Measurements from ENCODE around the gene ALAD. TPM values are rescaled to one million over a fixed set of nuclear protein-coding genes. Genes with fewer than 3 reads are reported as not detected.

ALAD gene
- total and polyA plus RNA-seq, 9 of the 15 experiments (the other 6 are each of a cell fraction or from before 2014, with no cell fraction given), result 1.3 to 12.7 (median 6.8) TPM

DNA sequence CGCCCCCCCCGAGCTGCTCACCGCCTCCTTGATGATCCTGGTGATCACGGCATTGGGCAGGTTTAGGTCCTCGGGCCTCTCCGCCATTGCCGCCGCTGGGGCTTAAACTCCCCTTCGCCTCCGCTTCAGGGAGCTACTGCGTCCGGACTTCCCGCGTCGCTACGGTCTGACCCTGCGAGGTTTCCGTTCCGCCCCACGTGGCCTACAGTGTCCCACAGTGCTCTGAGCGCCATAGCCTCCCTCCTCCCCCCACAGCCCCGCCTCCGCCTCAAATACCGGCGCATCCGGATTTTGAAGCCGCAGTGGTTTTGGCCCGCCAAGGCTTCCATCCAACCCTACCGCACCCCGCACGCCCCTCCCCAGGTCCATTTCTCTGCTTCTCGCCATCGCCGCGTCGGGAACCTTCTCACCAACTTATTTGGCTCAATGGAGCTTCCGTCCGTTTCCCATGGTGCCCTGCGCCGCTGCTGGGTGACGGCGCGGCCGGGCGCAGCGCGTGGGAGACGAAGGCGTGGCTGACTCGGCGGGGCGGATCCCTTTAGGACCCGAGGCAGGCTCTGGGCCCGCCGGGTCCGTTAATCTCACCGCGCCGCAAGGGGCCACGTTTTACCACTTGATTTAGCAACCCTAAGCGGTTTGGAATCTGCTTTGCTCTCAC is 9.3 kb upstream of the ALAD start, which contains the start of the genes C9orf43 and POLE3 (continued):
- no peak for TF ChIP-seq ADNP (tag; IDR thresholded peaks at IDR 0.05)
- peak; percentile 38; the same call in 1 of the 2 replicates for TF ChIP-seq KLF6 (CRISPR knock-in tag; IDR thresholded peaks at IDR 0.05; ENCODE audit: borderline replicate concordance)
- TF ChIP-seq, protein P1, sequence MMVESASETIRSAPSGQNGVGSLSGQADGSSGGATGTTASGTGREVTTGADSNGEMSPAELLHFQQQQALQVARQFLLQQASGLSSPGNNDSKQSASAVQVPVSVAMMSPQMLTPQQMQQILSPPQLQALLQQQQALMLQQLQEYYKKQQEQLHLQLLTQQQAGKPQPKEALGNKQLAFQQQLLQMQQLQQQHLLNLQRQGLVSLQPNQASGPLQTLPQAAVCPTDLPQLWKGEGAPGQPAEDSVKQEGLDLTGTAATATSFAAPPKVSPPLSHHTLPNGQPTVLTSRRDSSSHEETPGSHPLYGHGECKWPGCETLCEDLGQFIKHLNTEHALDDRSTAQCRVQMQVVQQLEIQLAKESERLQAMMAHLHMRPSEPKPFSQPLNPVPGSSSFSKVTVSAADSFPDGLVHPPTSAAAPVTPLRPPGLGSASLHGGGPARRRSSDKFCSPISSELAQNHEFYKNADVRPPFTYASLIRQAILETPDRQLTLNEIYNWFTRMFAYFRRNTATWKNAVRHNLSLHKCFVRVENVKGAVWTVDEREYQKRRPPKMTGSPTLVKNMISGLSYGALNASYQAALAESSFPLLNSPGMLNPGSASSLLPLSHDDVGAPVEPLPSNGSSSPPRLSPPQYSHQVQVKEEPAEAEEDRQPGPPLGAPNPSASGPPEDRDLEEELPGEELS (CRISPR knock-in tag; IDR thresholded peaks at IDR 0.05; ENCODE audit: borderline replicate concordance), result no peak
- no peak for TF ChIP-seq XRCC3 (IDR thresholded peaks at IDR 0.05)
- 0 out of 2 replicates have a peak, but pooled peaks have one; percentile 18 for TF ChIP-seq ATF1 (CRISPR knock-in tag; IDR thresholded peaks at IDR 0.05)
- peak; percentile 92 for TF ChIP-seq ATF1 (tag; IDR thresholded peaks at IDR 0.05)
- TF ChIP-seq FOSL1 (tag; conservative IDR thresholded peaks at IDR 0.05), result peak; percentile 56; the same call in 1 of the 2 replicates
- peak in 1 of 2 experiments; percentile 93; a peak in 1 of 4 replicates for TF ChIP-seq MCM7 (IDR thresholded peaks at IDR 0.05)
- no peak for TF ChIP-seq CBX8 (IDR thresholded peaks at IDR 0.05; ENCODE audit: borderline replicate concordance, extremely low read depth, low read depth, low read length, poor library complexity, severe bottlenecking)
- no peak for TF ChIP-seq KAT7 (CRISPR knock-in tag; IDR thresholded peaks at IDR 0.05; ENCODE audit: borderline replicate concordance)
- TF ChIP-seq, protein P2, sequence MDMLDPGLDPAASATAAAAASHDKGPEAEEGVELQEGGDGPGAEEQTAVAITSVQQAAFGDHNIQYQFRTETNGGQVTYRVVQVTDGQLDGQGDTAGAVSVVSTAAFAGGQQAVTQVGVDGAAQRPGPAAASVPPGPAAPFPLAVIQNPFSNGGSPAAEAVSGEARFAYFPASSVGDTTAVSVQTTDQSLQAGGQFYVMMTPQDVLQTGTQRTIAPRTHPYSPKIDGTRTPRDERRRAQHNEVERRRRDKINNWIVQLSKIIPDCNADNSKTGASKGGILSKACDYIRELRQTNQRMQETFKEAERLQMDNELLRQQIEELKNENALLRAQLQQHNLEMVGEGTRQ (CRISPR knock-in tag; IDR thresholded peaks at IDR 0.05), result peak; percentile 95
- TF ChIP-seq KDM4B (IDR thresholded peaks at IDR 0.05; ENCODE audit: borderline replicate concordance in 2 of 2, low read depth in 1 of 2), result peak in 1 of 2 experiments; percentile 84; a peak in 1 of 4 replicates
- peak; percentile 47; the same call in 1 of the 2 replicates for TF ChIP-seq NCOR1 (IDR thresholded peaks at IDR 0.05)
- TF ChIP-seq ZNF41 (CRISPR knock-in tag; conservative IDR thresholded peaks at IDR 0.05), result no peak
- no peak for TF ChIP-seq CSDE1 (IDR thresholded peaks at IDR 0.05)
- no peak for TF ChIP-seq PHB (CRISPR knock-in tag; IDR thresholded peaks at IDR 0.05)
- no peak for TF ChIP-seq MCM5 (IDR thresholded peaks at IDR 0.05; ENCODE audit: low read depth)
- TF ChIP-seq, protein P3, sequence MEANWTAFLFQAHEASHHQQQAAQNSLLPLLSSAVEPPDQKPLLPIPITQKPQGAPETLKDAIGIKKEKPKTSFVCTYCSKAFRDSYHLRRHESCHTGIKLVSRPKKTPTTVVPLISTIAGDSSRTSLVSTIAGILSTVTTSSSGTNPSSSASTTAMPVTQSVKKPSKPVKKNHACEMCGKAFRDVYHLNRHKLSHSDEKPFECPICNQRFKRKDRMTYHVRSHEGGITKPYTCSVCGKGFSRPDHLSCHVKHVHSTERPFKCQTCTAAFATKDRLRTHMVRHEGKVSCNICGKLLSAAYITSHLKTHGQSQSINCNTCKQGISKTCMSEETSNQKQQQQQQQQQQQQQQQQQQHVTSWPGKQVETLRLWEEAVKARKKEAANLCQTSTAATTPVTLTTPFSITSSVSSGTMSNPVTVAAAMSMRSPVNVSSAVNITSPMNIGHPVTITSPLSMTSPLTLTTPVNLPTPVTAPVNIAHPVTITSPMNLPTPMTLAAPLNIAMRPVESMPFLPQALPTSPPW (CRISPR knock-in tag; IDR thresholded peaks at IDR 0.05), result peak; percentile 99
- no peak for TF ChIP-seq ZNF165 (CRISPR knock-in tag; IDR thresholded peaks at IDR 0.05; ENCODE audit: borderline replicate concordance)
- TF ChIP-seq, protein P4, sequence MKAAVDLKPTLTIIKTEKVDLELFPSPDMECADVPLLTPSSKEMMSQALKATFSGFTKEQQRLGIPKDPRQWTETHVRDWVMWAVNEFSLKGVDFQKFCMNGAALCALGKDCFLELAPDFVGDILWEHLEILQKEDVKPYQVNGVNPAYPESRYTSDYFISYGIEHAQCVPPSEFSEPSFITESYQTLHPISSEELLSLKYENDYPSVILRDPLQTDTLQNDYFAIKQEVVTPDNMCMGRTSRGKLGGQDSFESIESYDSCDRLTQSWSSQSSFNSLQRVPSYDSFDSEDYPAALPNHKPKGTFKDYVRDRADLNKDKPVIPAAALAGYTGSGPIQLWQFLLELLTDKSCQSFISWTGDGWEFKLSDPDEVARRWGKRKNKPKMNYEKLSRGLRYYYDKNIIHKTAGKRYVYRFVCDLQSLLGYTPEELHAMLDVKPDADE (conservative IDR thresholded peaks at IDR 0.05; ENCODE audit: control insufficient read depth, low read depth, low read length), result peak; percentile 40; the same call in 1 of the 2 replicates
- TF ChIP-seq, protein P5, sequence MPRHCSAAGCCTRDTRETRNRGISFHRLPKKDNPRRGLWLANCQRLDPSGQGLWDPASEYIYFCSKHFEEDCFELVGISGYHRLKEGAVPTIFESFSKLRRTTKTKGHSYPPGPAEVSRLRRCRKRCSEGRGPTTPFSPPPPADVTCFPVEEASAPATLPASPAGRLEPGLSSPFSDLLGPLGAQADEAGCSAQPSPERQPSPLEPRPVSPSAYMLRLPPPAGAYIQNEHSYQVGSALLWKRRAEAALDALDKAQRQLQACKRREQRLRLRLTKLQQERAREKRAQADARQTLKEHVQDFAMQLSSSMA (CRISPR knock-in tag; IDR thresholded peaks at IDR 0.05), result no peak
